ENCODE measurements around the gene LIPH.

- TF ChIP-seq CTCF (IDR thresholded peaks at IDR 0.05 in 8 of 11, conservative IDR thresholded peaks at IDR 0.05 in 3 of 11) (no peak), POLR2A (IDR thresholded peaks at IDR 0.05) (no peak), POLR2AphosphoS5 (IDR thresholded peaks at IDR 0.05) (no peak)
Measured at GRCh38 chr3:185583925-185584324, 31.5 kb upstream of the LIPH start.
